Heart right ventricle (tissue), 16 donors: ENCODE results near the gene SLC35B2. TPM values are rescaled to one million over a fixed set of nuclear protein-coding genes. Genes with fewer than 3 reads are reported as not detected.

Experiments
- ATAC-seq, 8 donors: fragments of 200-7000 bp; cut with Tn5 transposase; one replicate each; pipeline ENCODE4 v1.9.1; 2020; ENCODE audit warnings: mild to moderate bottlenecking in 8 of 8, moderate library complexity in 8 of 8, moderate number of reproducible peaks in 1 of 8
- DNase-seq, 2 donors: peaks; one replicate each; pipeline ENCODE4 v3.0.0-alpha.2; 2020
- H3K27ac ChIP-seq, 10 donors: fragments of 200-600 bp; sonication (generic) in 2 of 10; one replicate each; pipeline versions ENCODE4 v1.5.0 to v1.8.0; 2020 to 2022; ENCODE audit warnings: mild to moderate bottlenecking in 3 of 10
- H3K27me3 ChIP-seq, 7 donors: fragments of 200-600 bp; one replicate each; pipeline ENCODE4 v1.8.0; 2021 to 2022; ENCODE audit warnings: mild to moderate bottlenecking in 2 of 7
- H3K36me3 ChIP-seq, 9 donors: fragments of 200-600 bp; sonication (generic) in 1 of 9; one replicate each; pipeline versions ENCODE4 v1.5.0 to v1.8.0; 2020 to 2022; ENCODE audit warnings: mild to moderate bottlenecking in 2 of 9
- H3K4me1 ChIP-seq, 9 donors: fragments of 200-600 bp; sonication (generic) in 1 of 9; one replicate each; pipeline versions ENCODE4 v1.5.0 to v1.8.0; 2020 to 2022; ENCODE audit warnings: mild to moderate bottlenecking in 4 of 9
- H3K4me3 ChIP-seq, 10 donors: fragments of 200-600 bp; sonication (generic) in 2 of 10; one replicate each; pipeline versions ENCODE4 v1.5.0 to v1.8.0; 2020 to 2022; ENCODE audit warnings: mild to moderate bottlenecking in 7 of 10, moderate library complexity in 2 of 10
- H3K9me3 ChIP-seq, 11 donors: fragments of 200-600 bp in 10 of 11; sonication (generic) in 2 of 11; one replicate each; pipeline versions ENCODE4 v1.5.0 to v1.8.0; 2013 to 2022; ENCODE audit warnings: mild to moderate bottlenecking in 2 of 11, control low read depth in 1 of 11, moderate library complexity in 1 of 11
- WGBS, 2 donors: extraction: QIAGEN DNeasy Blood & Tissue Kit; methylation state at CpG; one replicate each; pipeline ENCODE4 v1.1.7; 2013; ENCODE audit warnings: inconsistent platforms in 1 of 2; 5-methylcytosine and 5-hydroxymethylcytosine counted together
- intact Hi-C, 10 donors: fragments of 100-400 bp; cut with DNase I; formaldehyde crosslinking; loops; one replicate each; pipeline versions ENCODE4 v1.11.1 to v1.14.2; 2022
- polyA plus RNA-seq, 2 donors: library from polyadenylated mRNA; stranded (reverse); fragments of 200-250 nt; gene quantifications; one replicate each; pipeline ENCODE4 v1.2.3, GENCODE V29; 2013
- total RNA-seq, 10 donors: library from RNA; stranded (reverse); fragmentation: NEBNext Ultra II Directional in 3 of 10; extraction: Animal tissue kit (Norgen Biotek cat#: 25700) in 3 of 10; gene quantifications; one replicate each; pipeline versions ENCODE4 v1.2.1 to v1.2.4, GENCODE V29; 2021 to 2023
- TF ChIP-seq, protein P1 (sequence below), 9 donors: fragments of 200-600 bp; sonication (generic) in 2 of 9; IDR thresholded peaks; one replicate each; pipeline versions ENCODE4 v1.5.0 to v1.8.0; 2021 to 2022; ENCODE audit warnings: antibody characterized with exemption in 9 of 9, mild to moderate bottlenecking in 5 of 9, moderate library complexity in 1 of 9
- donor health status: Arrhythmogenic right ventricular cardiomyopathy.
- donor health status: ischemic (EF 13 %, LVEDD 7.1; RV severe dilation, severe dysfunction).
- donor health status: healthy with polysubstance abuse.
- donor health status: DM: no; HTN: yes; CAD: no.
- donor health status: DM: no; HTN: no; CAD: no.
- donor health status: ischemic (EF 25% LVEDD 6.9; RV normal size, moderate dysfunction).
- donor health status: ischemic (EF 25% LVEDD 5.7; RV mildly dilated, moderate dysfunction).
- donor health status: healthy.
- donor health status: DM: yes; HTN: yes; CAD: no.
- donor health status: Ischemic cardiomyopathy.
- donor health status: ischemic (EF 35%, LVEDD 5.7; RV mildly dilated, moderate dysfunction).
- donor health status: nonischemic (EF 11% LVEDD 7.7; RV severe dilation, severe dysfunction).
- donor health status: DM: yes; HTN: yes; CAD: no.
- donor health status: PGD.
- donor health status: ischemic (EF 29% LVEDD 5.4; RV normal size, mild dysfunction).
- donor health status: nonischemic (EF 23%, LVEDD 6.1; RV moderate dilation, normal function).

SLC35B2 gene
- total and polyA plus RNA-seq, 12 donors = 9.1 to 29.8 (median 23.7) TPM

DNA sequence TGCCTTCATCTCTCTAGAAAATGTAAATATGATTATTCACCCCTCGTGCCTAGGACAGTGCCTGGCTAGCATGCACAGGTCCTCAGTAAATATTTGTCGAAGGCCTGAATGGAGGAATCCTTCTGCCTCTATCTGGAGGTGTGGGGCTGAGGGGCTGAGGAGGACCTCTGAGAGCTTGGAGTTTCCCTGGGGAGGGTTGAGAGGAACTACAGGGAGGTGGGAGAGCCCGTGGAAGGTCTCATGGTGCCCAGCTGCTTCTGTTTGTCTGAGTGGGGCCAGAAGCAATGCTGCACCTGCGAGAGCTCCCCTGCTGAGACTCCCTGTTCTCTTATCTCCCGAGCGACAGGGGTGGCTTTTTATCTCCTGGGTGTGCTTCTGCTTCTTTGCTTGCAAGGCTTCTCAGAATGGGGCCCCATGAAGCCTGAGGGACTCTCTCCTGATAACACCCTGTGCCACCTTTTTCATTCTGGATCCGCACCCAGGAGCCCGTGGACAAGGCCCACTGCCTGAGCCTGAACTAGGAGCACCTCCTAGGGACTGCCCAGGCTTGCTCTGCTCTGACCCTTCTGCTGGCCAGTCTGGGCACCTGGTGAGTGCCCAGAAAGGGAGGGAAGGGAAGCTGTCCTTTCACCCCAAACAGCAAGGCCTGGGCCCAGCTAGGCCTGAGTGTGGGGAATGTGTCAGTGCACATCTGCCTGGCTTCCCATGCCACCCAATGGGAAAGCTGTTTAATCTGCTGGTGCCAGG lies 31.6 kb downstream of the SLC35B2 start:
- TF ChIP-seq, protein P1, sequence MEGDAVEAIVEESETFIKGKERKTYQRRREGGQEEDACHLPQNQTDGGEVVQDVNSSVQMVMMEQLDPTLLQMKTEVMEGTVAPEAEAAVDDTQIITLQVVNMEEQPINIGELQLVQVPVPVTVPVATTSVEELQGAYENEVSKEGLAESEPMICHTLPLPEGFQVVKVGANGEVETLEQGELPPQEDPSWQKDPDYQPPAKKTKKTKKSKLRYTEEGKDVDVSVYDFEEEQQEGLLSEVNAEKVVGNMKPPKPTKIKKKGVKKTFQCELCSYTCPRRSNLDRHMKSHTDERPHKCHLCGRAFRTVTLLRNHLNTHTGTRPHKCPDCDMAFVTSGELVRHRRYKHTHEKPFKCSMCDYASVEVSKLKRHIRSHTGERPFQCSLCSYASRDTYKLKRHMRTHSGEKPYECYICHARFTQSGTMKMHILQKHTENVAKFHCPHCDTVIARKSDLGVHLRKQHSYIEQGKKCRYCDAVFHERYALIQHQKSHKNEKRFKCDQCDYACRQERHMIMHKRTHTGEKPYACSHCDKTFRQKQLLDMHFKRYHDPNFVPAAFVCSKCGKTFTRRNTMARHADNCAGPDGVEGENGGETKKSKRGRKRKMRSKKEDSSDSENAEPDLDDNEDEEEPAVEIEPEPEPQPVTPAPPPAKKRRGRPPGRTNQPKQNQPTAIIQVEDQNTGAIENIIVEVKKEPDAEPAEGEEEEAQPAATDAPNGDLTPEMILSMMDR (IDR thresholded peaks at IDR 0.05) = no peak
- Histone ChIP-seq H3K27me3 (no peaks in the 10 kb centered on the region), H3K36me3 (peaks cover 0 to 21% (median 0%) of the 10 kb centered on the region in 9 donors), H3K4me1 (peaks cover 41 to 96% (median 88%) of the 10 kb centered on the region in 9 donors), H3K4me3 (peak overlapping the region in 4 of 10 donors; percentile 34 to 50 (median 49)), H3K27ac (peak overlapping the region; percentile 88 to 98 (median 94)), H3K9me3 (no peaks in the 10 kb centered on the region)
- ATAC-seq (no peak), DNase-seq (no peak)
- intact Hi-C loops = loop anchor here in 1 of 10 donors (10.0 kb wide), 1 partner anchor 451 kb away; the partner anchor contains the start of gene VEGFA
- whole genome bisulfite sequencing, 2 donors = 53 to 66% methylated on average over 8 of the region's 8 CpGs

DNA sequence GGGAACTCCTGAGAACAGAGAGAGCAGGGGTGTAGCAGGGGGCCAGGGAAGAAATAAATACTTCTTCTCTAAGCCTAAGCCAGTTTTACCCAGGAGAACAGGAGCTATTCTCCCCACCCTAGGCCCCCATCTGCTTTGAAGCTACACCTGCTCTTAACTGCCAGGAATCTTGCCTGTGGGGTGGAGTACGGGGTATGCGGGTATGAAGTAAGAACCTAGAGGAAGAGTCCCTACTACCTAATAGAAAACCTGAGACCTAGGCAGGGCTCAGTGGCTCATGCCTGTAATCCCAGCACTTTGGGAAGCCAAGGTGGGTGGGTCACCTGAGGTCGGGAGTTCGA lies 32.4 kb downstream of the SLC35B2 start:
- Histone ChIP-seq H3K4me1 (peaks cover 44 to 96% (median 90%) of the 10 kb centered on the region in 9 donors), H3K36me3 (peaks cover 0 to 13% (median 0%) of the 10 kb centered on the region in 9 donors), H3K27me3 (no peaks in the 10 kb centered on the region), H3K27ac (peak overlapping the region in 9 of 10 donors; percentile 88 to 98 (median 93)), H3K4me3 (peak overlapping the region in 6 of 10 donors; percentile 67 to 87 (median 77)), H3K9me3 (no peaks in the 10 kb centered on the region)
- ATAC-seq (no peak), DNase-seq (no peak)
- intact Hi-C loops = loop anchor here in 1 of 10 donors (10.0 kb wide), 1 partner anchor 450 kb away; the partner anchor contains the start of gene VEGFA
- WGBS, 2 donors = 59 to 74% methylated on average over 4 of the region's 4 CpGs
- TF ChIP-seq, protein P1 (IDR thresholded peaks at IDR 0.05) = no peak

DNA sequence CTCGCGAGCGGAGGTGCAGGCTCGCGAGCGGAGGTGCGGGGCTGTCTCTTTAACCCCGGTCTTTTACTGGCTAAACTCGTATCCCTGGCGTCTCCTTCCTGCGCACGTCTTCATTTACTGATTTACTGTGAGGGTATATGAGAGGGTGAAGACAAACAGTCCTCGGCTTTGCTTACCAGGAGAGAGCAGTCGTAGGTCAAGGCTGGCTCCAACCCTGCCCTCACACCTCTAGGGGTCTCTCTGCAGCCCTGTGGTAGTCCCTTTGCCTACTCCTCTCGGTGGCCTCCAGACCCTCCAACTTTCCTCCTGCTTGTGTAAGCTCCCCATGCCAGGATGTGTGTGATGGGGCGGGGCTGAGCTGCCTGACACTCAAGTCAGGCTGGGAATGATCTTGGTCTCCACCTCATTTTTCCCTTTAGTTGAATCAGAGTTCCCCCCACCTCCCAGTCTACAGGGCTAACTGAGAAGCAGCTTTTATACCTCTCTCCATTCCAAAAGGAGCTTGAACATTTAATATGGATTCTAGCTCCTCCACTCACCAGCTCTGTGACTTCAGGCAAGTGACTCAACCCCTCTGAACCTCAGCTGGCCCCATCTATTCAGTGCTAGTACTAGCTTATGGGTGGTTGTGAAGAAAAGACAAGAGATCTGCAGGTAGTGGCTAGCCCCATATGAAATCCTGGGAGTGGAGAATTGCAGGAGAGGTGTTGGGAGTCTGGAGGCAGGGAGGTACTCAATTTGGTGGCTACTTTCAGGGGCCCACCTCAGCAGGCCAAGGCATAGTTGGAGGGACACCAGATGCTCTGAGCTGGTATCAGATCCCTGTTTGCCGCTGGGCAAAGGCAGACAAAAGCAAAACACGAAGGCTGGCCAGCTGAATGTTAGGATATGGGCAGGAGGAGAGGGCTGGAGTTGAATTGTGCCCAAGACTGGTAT lies 33.0 kb downstream of the SLC35B2 start:
- no peak for ATAC-seq
- 8% methylated on average over 13 to 18 of the region's 18 CpGs for WGBS, 2 donors
- peaks cover 0 to 7% (median 0%) of the 10 kb centered on the region in 9 donors for H3K36me3 ChIP-seq
- intact Hi-C loops = loop anchor here in 1 of 10 donors (10.0 kb wide), 1 partner anchor 449 kb away; the partner anchor contains the start of gene VEGFA
- H3K27me3 ChIP-seq = no peaks in the 10 kb centered on the region
- no peak for DNase-seq
- H3K27ac ChIP-seq = peak overlapping the region in 9 of 10 donors; percentile 88 to 98 (median 93)
- no peaks in the 10 kb centered on the region for H3K9me3 ChIP-seq
- peaks cover 46 to 97% (median 92%) of the 10 kb centered on the region in 9 donors for H3K4me1 ChIP-seq
- TF ChIP-seq, protein P1 (IDR thresholded peaks at IDR 0.05) = no peak
- peak overlapping the region; percentile 64 to 87 (median 74) for H3K4me3 ChIP-seq
